HG03095 (cell line): Measurements from ENCODE around the gene MT1A.

ENCODE experiments used
- ATAC-seq: cut with Tn5 transposase; IDR thresholded peaks from one replicate; pipeline ENCODE4 v1.9.1; 2021; ENCODE audit warnings: moderate library complexity; ENCODE audit not compliant: unreplicated experiment

Gene MT1A

GRCh38 chr16:56675685-56676210 is 37.3 kb downstream of the MT1A start:
- no peak for ATAC-seq

- ATAC-seq, result no peak
These were observed 39.0 kb downstream of the MT1A start for GRCh38 chr16:56677474-56677873.

DNA sequence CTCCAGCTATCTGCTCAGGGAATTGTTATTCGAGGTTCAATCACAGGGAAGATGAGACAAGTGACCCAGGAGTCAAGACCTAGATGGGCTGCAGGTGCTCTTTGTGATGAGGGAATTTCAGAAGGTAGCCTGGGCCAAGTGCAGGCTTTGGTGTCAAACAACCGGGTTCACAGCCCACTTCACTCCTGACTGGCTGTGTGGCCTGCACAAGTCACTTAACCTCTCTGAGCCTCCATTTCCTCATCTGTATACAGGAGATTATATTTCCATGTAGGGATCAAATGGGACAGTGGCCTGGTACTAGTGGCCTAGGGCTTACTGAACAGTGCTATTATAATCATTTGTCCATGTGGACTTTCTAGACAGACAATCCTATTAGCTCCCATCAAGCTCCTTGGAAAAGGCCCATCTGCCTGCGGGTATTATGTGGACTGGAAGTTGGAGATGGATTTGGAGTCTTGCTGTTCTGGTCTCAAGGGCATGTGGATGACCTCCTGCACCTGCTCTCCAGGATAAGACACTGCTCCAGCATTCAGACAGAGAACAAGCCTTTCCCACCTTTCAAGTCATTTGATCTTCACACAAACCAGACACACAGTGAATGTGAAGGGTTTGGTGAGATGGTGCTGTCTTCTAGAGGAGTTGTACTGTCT is 40.7 kb downstream of the MT1A start:
- ATAC-seq, result no peak

DNA sequence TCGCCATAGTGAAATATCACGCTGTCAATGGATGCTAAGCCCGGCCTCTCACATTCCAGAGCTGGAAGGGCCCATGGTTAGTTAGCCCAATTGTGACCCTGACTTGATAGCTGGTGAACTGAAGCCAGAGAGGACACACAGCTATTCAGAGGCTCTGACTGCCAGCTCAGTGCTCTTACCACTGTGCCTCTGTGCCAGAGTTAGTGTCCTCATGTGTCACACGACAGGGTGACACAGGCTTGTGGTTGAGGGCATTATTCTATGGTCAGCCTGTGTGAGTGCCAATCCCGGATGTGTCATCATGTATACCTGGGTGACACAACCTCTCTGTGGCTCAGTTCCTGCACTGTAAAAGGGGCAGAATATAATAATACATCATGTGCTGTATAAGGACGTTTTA is 41.4 kb downstream of the MT1A start:
- ATAC-seq, result no peak

GRCh38 chr16:56681939-56682702 is 43.7 kb downstream of the MT1A start, which contains the start of gene MT1X:
MT1X (plus strand) TSS chr16:56682470; CDS start chr16:56682541, 71 bp downstream.
- ATAC-seq, result peak; percentile 99

- no peak for ATAC-seq
These were observed 44.4 kb downstream of the MT1A start for GRCh38 chr16:56682703-56683397.

DNA sequence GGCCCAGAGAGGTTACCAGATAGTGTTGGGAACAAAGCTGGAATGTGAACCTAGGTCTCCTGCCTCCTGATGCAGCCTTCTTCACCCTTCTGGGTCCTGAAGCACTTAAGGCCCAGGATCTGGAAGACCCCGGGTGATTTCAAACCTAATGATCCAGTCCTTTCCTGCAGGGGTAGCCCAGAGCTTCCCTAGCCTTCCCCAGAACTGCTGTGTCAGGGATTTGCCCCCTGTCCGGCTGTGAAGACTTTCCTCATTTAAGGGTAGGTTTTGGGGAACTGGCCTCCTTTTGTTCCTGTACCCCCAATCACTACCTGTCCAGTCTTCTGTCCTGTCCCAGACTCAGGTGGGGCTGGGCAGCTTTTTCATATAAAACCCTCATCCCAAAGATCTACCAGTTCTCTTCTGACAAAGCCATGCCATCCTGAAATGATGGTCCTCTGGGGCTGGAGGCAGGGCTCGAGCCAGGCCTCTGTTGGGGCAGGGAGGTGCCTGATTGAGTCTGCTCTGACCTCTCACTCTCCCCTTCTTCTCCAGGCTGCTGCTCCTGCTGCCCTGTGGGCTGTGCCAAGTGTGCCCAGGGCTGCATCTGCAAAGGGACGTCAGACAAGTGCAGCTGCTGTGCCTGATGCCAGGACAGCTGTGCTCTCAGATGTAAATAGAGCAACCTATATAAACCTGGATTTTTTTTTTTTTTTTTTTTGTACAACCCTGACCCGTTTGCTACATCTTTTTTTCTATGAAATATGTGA is 45.1 kb downstream of the MT1A start:
- no peak for ATAC-seq

DNA sequence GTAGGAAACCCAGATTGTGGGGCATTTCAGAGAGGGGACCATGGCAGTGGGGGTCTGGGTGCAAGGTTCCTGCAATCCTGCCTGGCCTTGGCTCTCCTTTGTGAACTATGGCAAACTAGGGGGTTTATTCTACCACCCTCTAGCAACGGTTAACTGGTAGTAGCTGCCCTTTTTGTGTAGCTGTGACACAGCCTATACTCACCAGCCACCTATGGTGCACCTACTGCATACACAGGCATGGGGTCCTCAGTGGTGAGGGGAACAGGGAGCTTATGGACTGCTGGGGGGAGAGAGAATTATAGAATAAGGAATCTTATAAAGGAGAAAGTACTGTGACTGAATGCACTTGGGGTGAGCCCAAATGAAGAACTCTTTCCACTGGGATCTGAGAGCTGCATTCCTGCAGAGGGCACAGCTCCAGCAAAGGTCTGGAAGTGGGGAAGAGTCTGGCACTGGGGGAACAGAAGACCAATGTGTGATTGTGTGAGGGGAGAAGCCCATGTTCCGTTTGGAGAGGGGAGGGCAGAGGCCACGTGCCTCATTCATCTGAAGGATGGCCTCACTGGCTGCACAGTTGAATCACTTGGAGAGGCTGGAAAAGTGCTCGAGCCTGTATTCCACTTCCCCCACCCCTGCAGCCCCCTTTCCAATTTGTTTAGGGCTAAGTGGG is 45.9 kb downstream of the MT1A start:
- ATAC-seq, result no peak

DNA sequence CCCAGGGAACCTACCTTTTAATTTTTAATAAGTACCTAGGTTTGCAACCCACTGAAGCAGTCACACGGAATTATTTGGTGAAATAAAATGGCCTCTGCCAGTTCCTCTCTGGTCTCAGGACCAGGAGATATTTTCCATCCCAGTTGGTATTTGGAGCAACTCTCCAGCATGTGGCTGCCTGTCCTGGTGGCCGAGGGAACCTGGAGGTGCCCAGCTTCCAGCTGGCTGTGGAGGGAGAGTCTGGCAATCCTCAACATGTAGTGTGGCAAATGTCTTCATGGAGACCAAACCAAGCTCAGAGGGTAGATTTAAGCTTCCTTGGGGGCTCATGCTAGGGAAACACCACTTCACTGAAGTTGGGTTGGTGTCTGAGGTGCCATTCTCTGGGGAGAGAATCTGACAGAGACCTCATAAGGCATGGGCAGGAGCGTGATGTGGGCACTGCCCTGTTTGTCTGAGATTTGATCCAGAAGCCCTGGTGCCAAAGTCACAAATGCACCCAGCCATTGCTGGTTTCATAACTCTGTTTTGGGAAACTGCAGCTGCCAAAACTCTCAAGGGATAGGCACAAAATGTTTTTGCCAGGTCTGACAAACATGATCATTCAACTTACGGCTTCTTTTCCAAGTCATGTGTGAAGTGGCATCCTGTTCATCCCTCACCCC is 46.6 kb downstream of the MT1A start:
- no peak for ATAC-seq

GRCh38 chr16:56686758-56687157 is 48.3 kb downstream of the MT1A start:
- ATAC-seq, result no peak

DNA sequence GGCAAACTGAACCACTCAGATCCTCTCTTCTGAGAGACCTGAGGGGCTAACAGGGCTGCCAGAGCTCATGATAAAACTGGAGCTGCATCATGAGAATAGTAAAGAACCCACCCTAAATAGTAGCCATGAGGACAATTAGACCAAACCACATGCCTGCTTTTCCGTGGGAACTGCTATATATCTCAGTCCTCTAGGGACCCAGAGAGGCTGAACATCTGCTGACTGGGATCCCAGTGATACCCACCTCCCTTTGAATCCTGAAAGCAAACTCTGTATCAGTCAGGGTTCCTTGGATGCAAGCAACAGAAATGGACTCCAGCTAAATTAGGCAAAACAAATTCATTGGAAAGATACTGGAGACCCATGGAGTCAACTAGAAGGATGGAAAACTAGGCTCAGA is 50.3 kb downstream of the MT1A start:
- ATAC-seq, result no peak

- ATAC-seq, result no peak
These were observed 50.7 kb downstream of the MT1A start for GRCh38 chr16:56689171-56689570.
